ENCODE results near the gene INPP4A.

INPP4A gene

DNA sequence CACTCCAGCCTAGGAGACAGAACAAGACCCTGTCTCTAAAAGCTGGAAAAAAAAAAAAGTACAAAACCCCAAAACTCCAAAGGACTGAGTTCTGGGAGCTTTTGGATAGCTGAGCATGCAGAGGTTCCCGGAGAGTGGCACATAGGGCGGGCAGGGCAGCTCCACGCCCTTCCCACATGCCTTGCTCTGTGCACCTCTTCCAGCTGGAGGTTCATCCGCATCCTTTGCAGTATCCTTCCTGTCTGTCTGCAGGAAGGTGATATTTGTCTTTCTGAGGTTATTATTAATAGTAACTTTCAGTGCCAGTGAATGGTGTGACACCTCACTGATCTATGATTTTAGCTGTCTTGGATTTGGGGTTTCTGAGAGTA is 70.2 kb downstream of the INPP4A start:
- no peak for DNase-seq (ENCODE audit: low read depth)

- no peak for DNase-seq (ENCODE audit: low read depth)
Measured at GRCh38 chr2:98515250-98515991, 70.8 kb downstream of the INPP4A start.

GRCh38 chr2:98516571-98516970 is 71.9 kb downstream of the INPP4A start:
- DNase-seq (ENCODE audit: low read depth), result no peak

DNA sequence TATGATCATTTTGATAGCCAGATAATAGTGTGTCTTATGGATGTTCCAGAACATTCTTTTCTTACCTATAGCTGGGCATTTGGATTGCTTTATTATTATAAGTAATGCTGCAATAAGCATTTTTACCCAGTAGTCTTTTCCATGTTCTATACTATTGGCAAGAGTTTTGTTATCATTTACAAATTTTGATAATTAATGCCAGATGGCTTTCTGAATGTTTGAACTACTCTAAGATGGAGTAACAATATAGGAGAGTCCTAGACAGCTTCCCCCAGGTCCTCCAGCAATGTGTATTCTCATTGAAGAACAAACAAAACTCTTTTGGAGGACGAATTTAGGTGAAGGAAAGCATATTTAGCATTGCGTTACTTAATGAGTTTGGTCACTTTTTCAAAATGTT is 73.0 kb downstream of the INPP4A start:
- no peak for DNase-seq (ENCODE audit: low read depth)

DNA sequence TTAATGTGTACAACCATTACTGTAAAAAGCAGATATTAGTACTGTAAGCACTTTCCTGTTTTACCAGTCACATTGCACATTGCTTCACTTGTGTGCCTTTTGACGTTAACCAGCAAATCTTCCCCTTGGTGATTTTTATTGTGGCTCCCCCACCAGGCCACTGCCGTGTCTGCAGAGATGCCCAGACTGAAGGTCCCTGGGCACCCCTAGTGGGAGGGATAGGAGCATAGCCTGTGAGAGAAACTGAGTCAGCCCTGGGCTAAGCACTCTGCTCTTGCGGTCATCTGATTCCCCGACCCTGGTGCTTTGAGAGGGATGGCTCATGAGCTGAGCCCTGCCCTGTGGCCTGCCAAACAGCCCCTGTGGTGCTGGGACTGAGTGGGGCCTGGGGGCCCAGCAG is 73.4 kb downstream of the INPP4A start:
- peak; percentile 41 for DNase-seq (ENCODE audit: low read depth)

DNA sequence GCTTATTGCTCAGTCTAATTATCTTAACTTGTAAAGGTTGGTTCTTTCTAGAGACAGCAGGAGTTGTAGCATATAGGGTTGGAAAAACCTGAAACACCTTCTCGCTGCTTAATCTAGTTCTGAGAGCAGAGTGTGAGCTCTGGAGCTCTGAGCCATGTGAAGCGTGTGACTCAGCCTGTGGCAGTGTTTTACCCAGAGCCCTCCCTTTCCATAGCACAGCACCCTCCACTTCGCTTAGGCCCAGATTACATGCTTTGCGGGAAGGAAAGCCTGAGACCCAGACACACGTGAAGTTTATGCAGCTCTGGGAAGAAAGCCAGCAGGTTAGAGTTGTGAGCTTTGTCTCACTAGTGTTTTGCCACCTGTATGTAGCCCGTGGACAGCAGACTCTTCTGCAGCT is 74.5 kb downstream of the INPP4A start:
- no peak for DNase-seq (ENCODE audit: low read depth)

DNA sequence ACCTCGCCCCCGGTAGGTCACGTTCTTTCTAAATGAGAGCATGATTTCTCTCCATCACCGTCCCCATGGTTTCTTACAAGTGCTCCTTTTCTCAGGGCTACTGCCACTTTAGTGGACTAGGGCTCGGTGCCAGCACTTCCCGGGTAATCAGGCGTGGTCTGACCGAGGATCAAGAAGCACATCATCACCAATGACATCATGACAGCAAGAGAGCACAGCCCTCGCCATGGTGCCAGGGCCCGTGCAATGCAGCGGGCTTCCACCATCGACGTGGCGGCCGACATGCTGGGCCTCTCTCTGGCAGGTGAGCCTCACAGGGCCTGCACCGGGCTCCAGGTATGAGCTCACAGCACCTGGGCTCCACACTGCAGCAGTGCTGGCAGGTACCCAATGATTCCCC is 75.2 kb downstream of the INPP4A start:
- no peak for DNase-seq (ENCODE audit: low read depth)

- no peak for DNase-seq (ENCODE audit: low read depth)
Measured at GRCh38 chr2:98520806-98521205, 76.1 kb downstream of the INPP4A start.

GRCh38 chr2:98521266-98521665 is 76.6 kb downstream of the INPP4A start:
- no peak for DNase-seq (ENCODE audit: low read depth)

DNA sequence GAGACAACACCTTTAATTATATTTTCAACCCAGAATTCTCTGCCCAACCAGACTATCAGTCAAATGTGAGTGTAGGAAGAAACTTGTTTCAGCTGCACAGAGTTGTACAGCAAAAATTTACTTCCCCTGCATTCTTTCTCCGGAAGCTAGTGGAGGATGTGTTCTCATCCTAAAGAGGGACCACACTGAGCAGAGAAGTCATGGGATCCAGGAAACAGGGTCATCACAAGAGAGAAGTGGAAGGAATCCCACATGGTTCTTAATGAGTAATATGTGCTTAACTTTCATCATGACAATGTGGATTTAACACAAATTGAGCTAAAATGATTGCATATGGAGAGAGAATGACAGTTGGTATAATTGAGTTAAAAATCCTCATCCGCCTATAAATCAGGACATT is 78.2 kb downstream of the INPP4A start:
- DNase-seq (ENCODE audit: low read depth), result no peak

DNA sequence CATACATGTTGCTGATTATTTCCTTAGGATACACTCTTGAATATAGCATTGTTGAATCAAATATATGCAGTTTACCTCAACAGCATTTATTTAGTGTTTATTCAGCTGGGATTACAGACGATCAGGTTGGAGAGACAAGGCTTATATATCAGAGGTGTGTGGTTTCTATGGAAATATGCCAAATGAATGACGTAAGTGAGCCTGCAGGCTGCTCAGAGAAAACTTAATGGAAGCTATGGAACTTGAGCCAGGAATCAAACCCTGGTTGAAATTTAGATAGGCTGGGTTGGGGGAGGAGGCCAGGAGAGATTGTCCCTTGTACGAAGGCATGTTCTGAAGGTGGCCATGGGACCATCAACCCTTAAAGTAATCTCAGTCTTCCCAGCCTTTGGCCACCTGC is 79.5 kb downstream of the INPP4A start:
- DNase-seq (ENCODE audit: low read depth), result no peak

DNA sequence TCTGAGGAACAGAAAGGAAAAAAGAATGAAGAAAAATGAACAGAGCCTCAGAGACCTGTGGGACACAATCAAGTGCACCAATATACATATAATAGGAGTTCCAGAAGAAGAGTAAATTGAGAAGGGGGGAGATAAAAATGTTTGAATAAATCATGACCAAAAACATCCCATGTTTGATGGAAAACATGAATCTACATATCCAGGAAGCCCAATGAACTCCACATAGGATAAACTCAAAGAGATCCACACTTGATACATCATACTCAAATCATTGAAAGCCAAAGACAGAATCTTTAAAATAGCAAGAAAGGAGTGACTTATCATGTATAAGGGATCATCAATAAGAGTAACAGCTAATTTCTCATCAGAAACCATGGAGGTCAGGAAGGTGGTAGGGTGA is 83.7 kb downstream of the INPP4A start:
- DNase-seq (ENCODE audit: low read depth), result no peak

- no peak for DNase-seq (ENCODE audit: low read depth)
Measured at GRCh38 chr2:98530114-98530513, 85.5 kb downstream of the INPP4A start.

DNA sequence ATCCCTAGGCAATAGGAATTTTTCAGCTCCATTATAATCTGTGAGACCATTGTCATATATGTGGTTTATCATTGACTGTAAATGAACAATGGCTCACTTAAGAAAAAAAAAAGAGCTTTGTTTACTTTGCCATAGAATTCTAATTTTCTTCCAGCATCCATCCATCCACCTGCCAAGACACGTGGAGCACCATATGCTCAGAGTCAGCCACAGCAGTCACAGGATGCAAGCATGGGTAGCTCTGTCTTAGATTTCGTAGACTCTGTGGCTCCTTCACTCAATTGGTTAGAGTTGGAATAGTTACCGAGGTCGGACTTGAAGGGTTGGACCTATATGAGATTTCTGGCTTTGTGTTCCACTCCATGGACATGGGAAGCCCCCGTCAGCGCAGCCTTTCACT is 88.1 kb downstream of the INPP4A start:
- DNase-seq (ENCODE audit: low read depth), result no peak

DNA sequence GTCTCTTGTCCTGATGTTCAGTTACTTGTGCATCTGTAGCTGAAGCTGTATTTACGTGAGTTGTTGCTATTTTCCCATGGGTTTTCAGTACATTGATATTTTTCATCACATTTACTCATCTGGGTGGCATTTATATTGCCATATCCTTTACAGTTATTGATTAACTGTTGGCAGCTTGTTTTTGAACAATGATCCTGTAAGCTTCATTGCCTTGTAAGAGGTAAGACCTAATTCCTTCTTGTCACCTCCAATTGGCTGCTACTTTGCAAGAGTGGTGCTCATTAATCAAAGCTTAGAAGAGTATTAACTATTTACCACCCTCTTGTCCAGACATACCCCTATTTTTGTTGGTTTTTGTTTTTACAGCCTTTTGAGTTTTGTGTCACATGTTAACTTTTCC is 88.9 kb downstream of the INPP4A start:
- DNase-seq (ENCODE audit: low read depth), result no peak

- no peak for DNase-seq (ENCODE audit: low read depth)
Measured at GRCh38 chr2:98534761-98535160, 90.1 kb downstream of the INPP4A start.

DNA sequence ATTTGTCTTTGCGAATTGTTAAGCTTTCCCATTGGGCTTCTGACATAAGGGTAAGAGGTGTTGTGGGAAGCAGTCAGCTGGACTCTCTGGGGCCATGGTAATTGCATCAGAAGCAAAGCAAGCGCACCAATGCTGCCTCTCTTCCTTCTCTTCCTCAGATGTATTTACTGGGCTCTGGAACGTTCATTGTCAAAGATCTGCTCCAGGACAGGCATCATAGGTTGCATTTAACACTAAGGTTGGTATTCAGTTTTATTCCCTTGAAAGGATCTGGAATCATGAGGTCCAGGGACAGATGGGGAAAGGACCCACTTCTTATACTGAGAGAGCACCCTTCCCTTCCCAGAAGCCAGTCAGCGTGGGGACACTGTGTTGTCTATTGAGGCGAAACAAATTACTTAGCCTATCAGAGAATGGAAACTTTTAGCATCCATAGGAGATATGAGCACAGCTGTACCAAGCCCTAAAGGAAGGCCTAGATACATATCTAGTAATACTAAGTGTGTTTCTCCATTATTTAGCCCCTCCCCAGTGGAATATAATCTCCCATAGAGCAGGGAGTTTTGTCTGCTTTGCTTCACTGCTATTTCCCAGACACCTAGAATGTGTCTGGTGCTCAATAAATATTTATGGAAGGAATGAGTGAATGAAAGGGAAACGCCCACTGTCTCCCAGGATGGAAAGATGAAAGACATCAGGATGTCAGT is 91.5 kb downstream of the INPP4A start:
- no peak for DNase-seq (ENCODE audit: low read depth)

DNA sequence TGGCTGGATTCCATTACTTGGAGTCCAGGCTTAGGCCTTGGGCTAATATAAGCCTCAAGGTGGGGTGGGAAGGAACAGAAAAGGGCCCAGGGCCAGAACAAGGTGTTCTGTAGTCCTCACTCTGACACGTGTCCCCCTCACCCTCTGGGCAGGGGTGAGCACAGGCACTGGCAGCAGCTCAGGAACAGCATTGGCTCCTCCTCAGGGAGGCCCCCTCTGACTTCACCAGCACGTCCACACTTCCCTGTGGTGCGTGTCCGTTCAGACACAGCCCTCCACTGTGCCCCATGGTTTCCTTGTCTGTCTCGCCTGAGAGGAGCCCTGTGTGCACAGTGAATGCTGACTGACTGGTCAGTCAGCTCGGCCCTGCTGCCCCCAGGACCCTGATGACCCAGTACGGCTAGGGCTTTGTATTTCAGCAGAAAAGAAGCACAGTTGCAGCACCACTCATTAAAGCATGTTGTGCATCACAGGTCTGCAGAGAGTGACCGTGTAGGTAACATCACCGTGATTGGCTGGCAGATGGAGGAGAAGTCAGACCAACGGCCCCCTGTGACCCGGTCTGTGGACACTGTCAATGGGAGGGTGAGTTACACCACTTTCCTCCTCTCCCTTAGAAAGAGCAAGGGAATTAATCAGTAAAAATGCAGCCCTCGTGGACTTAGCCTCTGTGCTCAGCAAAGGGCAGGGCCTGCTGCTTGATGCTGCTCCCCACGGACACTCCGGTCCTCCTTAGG is 92.9 kb downstream of the INPP4A start:
- DNase-seq (ENCODE audit: low read depth), result no peak

- DNase-seq (ENCODE audit: low read depth), result no peak
Measured at GRCh38 chr2:98538280-98539041, 93.8 kb downstream of the INPP4A start.

DNA sequence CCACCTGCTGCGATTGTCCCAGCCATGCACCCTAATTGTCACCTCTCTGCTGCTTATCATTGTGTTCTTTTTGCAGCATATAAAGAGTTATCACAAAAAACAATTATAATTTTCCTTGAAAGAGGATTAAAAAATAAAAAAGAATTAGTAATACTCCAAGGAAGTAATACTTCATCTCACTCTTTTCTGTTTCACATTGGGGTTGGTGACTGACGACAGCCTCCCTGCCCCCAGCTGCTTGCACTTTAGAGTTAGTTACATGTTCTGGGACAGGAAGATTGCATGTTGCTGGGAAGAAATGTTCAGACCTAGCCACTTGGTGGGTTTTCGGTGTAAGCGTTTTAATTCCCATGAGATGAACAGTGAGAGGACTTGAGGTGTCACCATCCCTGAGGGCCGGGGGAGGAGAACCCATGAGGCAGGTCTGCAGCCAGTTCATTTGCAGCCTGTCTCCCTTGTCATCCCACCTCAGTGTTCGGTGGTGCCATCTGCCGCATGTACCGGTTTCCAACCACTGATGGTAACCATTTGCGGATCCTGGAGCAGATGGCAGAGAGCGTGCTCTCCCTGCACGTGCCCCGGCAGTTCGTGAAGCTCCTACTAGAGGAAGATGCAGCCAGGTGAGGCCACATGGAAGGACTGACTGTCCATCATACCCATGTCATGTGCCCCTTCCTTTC is 94.5 kb downstream of the INPP4A start:
- no peak for DNase-seq (ENCODE audit: low read depth)

GRCh38 chr2:98540536-98540935 is 95.9 kb downstream of the INPP4A start:
- DNase-seq (ENCODE audit: low read depth), result no peak

- DNase-seq (ENCODE audit: low read depth), result no peak
Measured at GRCh38 chr2:98541489-98541888, 96.8 kb downstream of the INPP4A start.
